ENCODE measurements around the gene CELSR3. TPM values are rescaled to one million over a fixed set of nuclear protein-coding genes. Genes with fewer than 3 reads are reported as not detected.
A peak's percentile ranks its signal among the peaks of the same experiment; 100 is the strongest.

Gene CELSR3
- total RNA-seq, 1 experiment from 2014 or later: 23.9 TPM

GRCh38 chr3:48709051-48709461 is 46.4 kb upstream of the CELSR3 start:
- H2BK15ac ChIP-seq (ENCODE audit: low read depth, low read length): no peak overlapping the region
- H2BK120ac ChIP-seq (ENCODE audit: low read depth, low read length, poor library complexity, severe bottlenecking): no peak overlapping the region
- H3K79me1 ChIP-seq (ENCODE audit: insufficient read depth, low read depth, low read length, poor library complexity, severe bottlenecking): peaks cover 5% of the 10 kb centered on the region
- H3T11ph ChIP-seq (ENCODE audit: low read length): no peak overlapping the region
- H4K8ac ChIP-seq (replicated peaks; ENCODE audit: insufficient read length, low read depth, low read length): no peak overlapping the region
- H2AK5ac ChIP-seq (ENCODE audit: insufficient read length, low read length): no peak overlapping the region
- H3K56ac ChIP-seq (ENCODE audit: insufficient read length, low read depth, low read length): no peak overlapping the region
- DNase-seq: no peak
- Mint-ChIP-seq H3K27me3 (ENCODE audit: low read depth) (no peaks in the 10 kb centered on the region), H3K9me3 (no peaks in the 10 kb centered on the region), H3K4me1 (peaks cover 30 to 34% of the 10 kb centered on the region in 2 experiments), H3K36me3 (ENCODE audit: insufficient read depth in 1 of 3, low read depth in 3 of 3) (peaks cover 42 to 80% (median 78%) of the 10 kb centered on the region in 3 experiments), H3K4me3 (peak overlapping the region in 1 of 2 experiments; percentile 15; a peak in 2 of 5 replicates), H3K27ac (peak overlapping the region in 2 of 3 experiments; percentile 92 to 94; a peak in 4 of 7 replicates)
- H2AFZ ChIP-seq (ENCODE audit: low read length): no peak overlapping the region
- no CpG with 5 or more reads among the region's 7 CpGs for WGBS (ENCODE audit: extremely low coverage, insufficient read length, low lambda C conversion rate)
- H2BK12ac ChIP-seq (ENCODE audit: insufficient read length, low read depth, low read length): no peak overlapping the region
- no peaks in the 10 kb centered on the region; the same call in 1 of the 2 replicates for H3K4me1 ChIP-seq (ENCODE audit: insufficient read depth, low read length)
- H3K9me3 ChIP-seq (ENCODE audit: control insufficient read depth, low read depth, low read length): no peaks in the 10 kb centered on the region
- no peak overlapping the region for H4K5ac ChIP-seq (ENCODE audit: insufficient read length, low read depth, low read length)
- H3K23ac ChIP-seq (ENCODE audit: insufficient read length, low read depth, low read length): no peak overlapping the region
- H3K4me2 ChIP-seq (ENCODE audit: insufficient read depth, insufficient read length, low read length): no peak overlapping the region
- no peak overlapping the region for H3K9ac ChIP-seq (ENCODE audit: extremely low read depth, insufficient read length, low read length)
- peaks cover 69% of the 10 kb centered on the region; the same call in 1 of the 2 replicates for H3K79me2 ChIP-seq (ENCODE audit: insufficient read depth, low read length)
- H3K27me3 ChIP-seq (ENCODE audit: insufficient read depth, low read length): no peaks in the 10 kb centered on the region
- H4K20me1 ChIP-seq (ENCODE audit: control insufficient read depth, insufficient read depth, insufficient read length): no peaks in the 10 kb centered on the region
- H3K23me2 ChIP-seq (ENCODE audit: insufficient read length, low read depth, low read length, poor library complexity, severe bottlenecking): no peaks in the 10 kb centered on the region
- no peak overlapping the region for H4K91ac ChIP-seq (ENCODE audit: insufficient read length, low read depth, low read length)
- no peak overlapping the region for H2BK5ac ChIP-seq (ENCODE audit: insufficient read length, low read length)
- no peak overlapping the region for H2BK20ac ChIP-seq (ENCODE audit: low read depth, low read length, poor library complexity, severe bottlenecking)
- TF ChIP-seq, protein P1, sequence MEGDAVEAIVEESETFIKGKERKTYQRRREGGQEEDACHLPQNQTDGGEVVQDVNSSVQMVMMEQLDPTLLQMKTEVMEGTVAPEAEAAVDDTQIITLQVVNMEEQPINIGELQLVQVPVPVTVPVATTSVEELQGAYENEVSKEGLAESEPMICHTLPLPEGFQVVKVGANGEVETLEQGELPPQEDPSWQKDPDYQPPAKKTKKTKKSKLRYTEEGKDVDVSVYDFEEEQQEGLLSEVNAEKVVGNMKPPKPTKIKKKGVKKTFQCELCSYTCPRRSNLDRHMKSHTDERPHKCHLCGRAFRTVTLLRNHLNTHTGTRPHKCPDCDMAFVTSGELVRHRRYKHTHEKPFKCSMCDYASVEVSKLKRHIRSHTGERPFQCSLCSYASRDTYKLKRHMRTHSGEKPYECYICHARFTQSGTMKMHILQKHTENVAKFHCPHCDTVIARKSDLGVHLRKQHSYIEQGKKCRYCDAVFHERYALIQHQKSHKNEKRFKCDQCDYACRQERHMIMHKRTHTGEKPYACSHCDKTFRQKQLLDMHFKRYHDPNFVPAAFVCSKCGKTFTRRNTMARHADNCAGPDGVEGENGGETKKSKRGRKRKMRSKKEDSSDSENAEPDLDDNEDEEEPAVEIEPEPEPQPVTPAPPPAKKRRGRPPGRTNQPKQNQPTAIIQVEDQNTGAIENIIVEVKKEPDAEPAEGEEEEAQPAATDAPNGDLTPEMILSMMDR (conservative IDR thresholded peaks at IDR 0.05): no peak
- H3K27ac ChIP-seq (ENCODE audit: insufficient read length, low read depth, low read length): no peak overlapping the region
- H3K14ac ChIP-seq (ENCODE audit: insufficient read depth, low read length): no peak overlapping the region
- no peak overlapping the region for H3K18ac ChIP-seq (ENCODE audit: insufficient read length, low read depth, low read length)
- H3K4ac ChIP-seq (ENCODE audit: low read depth, low read length): no peak overlapping the region

Data from H9 (cell line).